Heart right ventricle (tissue), 16 donors: ENCODE measurements around the gene FGF14. TPM values are rescaled to one million over a fixed set of nuclear protein-coding genes. Genes with fewer than 3 reads are reported as not detected.
A peak's percentile ranks its signal among the peaks of the same experiment; 100 is the strongest.

Experiments
- ATAC-seq, 8 donors: fragments of 200-7000 bp; cut with Tn5 transposase; one replicate each; pipeline ENCODE4 v1.9.1; 2020; ENCODE audit warnings: mild to moderate bottlenecking in 8 of 8, moderate library complexity in 8 of 8, moderate number of reproducible peaks in 1 of 8
- DNase-seq, 2 donors: peaks; one replicate each; pipeline ENCODE4 v3.0.0-alpha.2; 2020
- H3K27ac ChIP-seq, 10 donors: fragments of 200-600 bp; sonication (generic) in 2 of 10; one replicate each; pipeline versions ENCODE4 v1.5.0 to v1.8.0; 2020 to 2022; ENCODE audit warnings: mild to moderate bottlenecking in 3 of 10
- H3K27me3 ChIP-seq, 7 donors: fragments of 200-600 bp; one replicate each; pipeline ENCODE4 v1.8.0; 2021 to 2022; ENCODE audit warnings: mild to moderate bottlenecking in 2 of 7
- H3K36me3 ChIP-seq, 9 donors: fragments of 200-600 bp; sonication (generic) in 1 of 9; one replicate each; pipeline versions ENCODE4 v1.5.0 to v1.8.0; 2020 to 2022; ENCODE audit warnings: mild to moderate bottlenecking in 2 of 9
- H3K4me1 ChIP-seq, 9 donors: fragments of 200-600 bp; sonication (generic) in 1 of 9; one replicate each; pipeline versions ENCODE4 v1.5.0 to v1.8.0; 2020 to 2022; ENCODE audit warnings: mild to moderate bottlenecking in 4 of 9
- H3K4me3 ChIP-seq, 10 donors: fragments of 200-600 bp; sonication (generic) in 2 of 10; one replicate each; pipeline versions ENCODE4 v1.5.0 to v1.8.0; 2020 to 2022; ENCODE audit warnings: mild to moderate bottlenecking in 7 of 10, moderate library complexity in 2 of 10
- H3K9me3 ChIP-seq, 11 donors: fragments of 200-600 bp in 10 of 11; sonication (generic) in 2 of 11; one replicate each; pipeline versions ENCODE4 v1.5.0 to v1.8.0; 2013 to 2022; ENCODE audit warnings: mild to moderate bottlenecking in 2 of 11, control low read depth in 1 of 11, moderate library complexity in 1 of 11
- CTCF ChIP-seq, 9 donors: fragments of 200-600 bp; sonication (generic) in 2 of 9; IDR thresholded peaks; one replicate each; pipeline versions ENCODE4 v1.5.0 to v1.8.0; 2021 to 2022; ENCODE audit warnings: antibody characterized with exemption in 9 of 9, mild to moderate bottlenecking in 5 of 9, moderate library complexity in 1 of 9
- WGBS, 2 donors: extraction: QIAGEN DNeasy Blood & Tissue Kit; methylation state at CpG; one replicate each; pipeline ENCODE4 v1.1.7; 2013; ENCODE audit warnings: inconsistent platforms in 1 of 2; 5-methylcytosine and 5-hydroxymethylcytosine counted together
- intact Hi-C, 10 donors: fragments of 100-400 bp; cut with DNase I; formaldehyde crosslinking; loops; one replicate each; pipeline versions ENCODE4 v1.11.1 to v1.14.2; 2022
- polyA plus RNA-seq, 2 donors: library from polyadenylated mRNA; stranded (reverse); fragments of 200-250 nt; gene quantifications; one replicate each; pipeline ENCODE4 v1.2.3, GENCODE V29; 2013
- total RNA-seq, 10 donors: library from RNA; stranded (reverse); fragmentation: NEBNext Ultra II Directional in 3 of 10; extraction: Animal tissue kit (Norgen Biotek cat#: 25700) in 3 of 10; gene quantifications; one replicate each; pipeline versions ENCODE4 v1.2.1 to v1.2.4, GENCODE V29; 2021 to 2023
- donor health status: Arrhythmogenic right ventricular cardiomyopathy.
- donor health status: ischemic (EF 13 %, LVEDD 7.1; RV severe dilation, severe dysfunction).
- donor health status: healthy with polysubstance abuse.
- donor health status: DM: no; HTN: yes; CAD: no.
- donor health status: DM: no; HTN: no; CAD: no.
- donor health status: ischemic (EF 25% LVEDD 6.9; RV normal size, moderate dysfunction).
- donor health status: ischemic (EF 25% LVEDD 5.7; RV mildly dilated, moderate dysfunction).
- donor health status: healthy.
- donor health status: DM: yes; HTN: yes; CAD: no.
- donor health status: Ischemic cardiomyopathy.
- donor health status: ischemic (EF 35%, LVEDD 5.7; RV mildly dilated, moderate dysfunction).
- donor health status: nonischemic (EF 11% LVEDD 7.7; RV severe dilation, severe dysfunction).
- donor health status: DM: yes; HTN: yes; CAD: no.
- donor health status: PGD.
- donor health status: ischemic (EF 29% LVEDD 5.4; RV normal size, mild dysfunction).
- donor health status: nonischemic (EF 23%, LVEDD 6.1; RV moderate dilation, normal function).

FGF14 gene
- total and polyA plus RNA-seq, 12 donors: 0.20 to 7.8 (median 5.3) TPM

- intact Hi-C loops: no loop called here
Measured at GRCh38 chr13:101896541-101896940, 505.3 kb downstream of the FGF14 start.

GRCh38 chr13:101893021-101893420, 508.8 kb downstream of the FGF14 start:
- Histone ChIP-seq H3K36me3 (no peaks in the 10 kb centered on the region), H3K27ac (no peak overlapping the region), H3K9me3 (no peaks in the 10 kb centered on the region), H3K4me1 (no peaks in the 10 kb centered on the region), H3K27me3 (no peaks in the 10 kb centered on the region), H3K4me3 (no peak overlapping the region)
- 11 to 18% methylated on average over 1 of the region's 1 CpG for WGBS, 2 donors
- no peak for TF ChIP-seq CTCF (IDR thresholded peaks at IDR 0.05)
- intact Hi-C loops: no loop called here
- DNase-seq (peak in 1 of 2 donors; percentile 8), ATAC-seq (peak in 7 of 8 donors; percentile 44 to 95 (median 90))

More at GRCh38 chr13:101896541-101896940, 505.3 kb downstream of the FGF14 start:
- Histone ChIP-seq H3K27me3 (no peaks in the 10 kb centered on the region), H3K4me3 (no peak overlapping the region), H3K9me3 (no peaks in the 10 kb centered on the region), H3K4me1 (no peaks in the 10 kb centered on the region), H3K36me3 (no peaks in the 10 kb centered on the region), H3K27ac (no peak overlapping the region)
- ATAC-seq (no peak), DNase-seq (no peak)
- no peak for TF ChIP-seq CTCF (IDR thresholded peaks at IDR 0.05)
- 60 to 63% methylated on average over 2 of the region's 2 CpGs for WGBS, 2 donors

- intact Hi-C loops: no loop called here
- Histone ChIP-seq H3K27me3 (no peaks in the 10 kb centered on the region), H3K9me3 (no peaks in the 10 kb centered on the region), H3K27ac (no peak overlapping the region), H3K4me3 (no peak overlapping the region), H3K36me3 (no peaks in the 10 kb centered on the region), H3K4me1 (no peaks in the 10 kb centered on the region)
- WGBS, 2 donors: 43 to 68% methylated on average over 1 of the region's 1 CpG
- DNase-seq (no peak), ATAC-seq (no peak)
- no peak for TF ChIP-seq CTCF (IDR thresholded peaks at IDR 0.05)
Measured at GRCh38 chr13:101892296-101892695, 509.6 kb downstream of the FGF14 start.

- ATAC-seq: no peak
- peaks cover 0 to 5% (median 0%) of the 10 kb centered on the region in 11 donors for H3K9me3 ChIP-seq
- no peak for TF ChIP-seq CTCF (IDR thresholded peaks at IDR 0.05)
- H3K27me3 ChIP-seq: no peaks in the 10 kb centered on the region
- DNase-seq: no peak
- 86 to 87% methylated on average over 3 of the region's 3 CpGs for WGBS, 2 donors
- H3K27ac ChIP-seq: no peak overlapping the region
- no peak overlapping the region for H3K4me3 ChIP-seq
- no peaks in the 10 kb centered on the region for H3K4me1 ChIP-seq
- intact Hi-C loops: no loop called here
- no peaks in the 10 kb centered on the region for H3K36me3 ChIP-seq
Measured at GRCh38 chr13:101881593-101881992, 520.3 kb downstream of the FGF14 start.
